ENCODE results near the gene ADARB2. TPM values are rescaled to one million over a fixed set of nuclear protein-coding genes. Genes with fewer than 3 reads are reported as not detected.
"Not testable (repeated sequence)": the region's sequence is repeated elsewhere in the genome, so short reads cannot be mapped to it uniquely, and the experiment has no call there.

The ADARB2 gene
- total RNA-seq, 3 donors from 2014 or later, result 0.03 to 0.05 TPM; not detected in 1

GRCh38 chr10:1360558-1361164 lies 376.7 kb downstream of the ADARB2 start:
- H3K4me1 Mint-ChIP-seq (ENCODE audit: low read depth), result peaks cover 13% of the 10 kb centered on the region
- H3K27me3 Mint-ChIP-seq (ENCODE audit: low read depth), result peaks cover 18% of the 10 kb centered on the region
- DNase-seq (no peak), ATAC-seq (no peak)
- no peaks in the 10 kb centered on the region for H3K36me3 Mint-ChIP-seq (ENCODE audit: insufficient read depth)
- H3K9me3 Mint-ChIP-seq, result no peaks in the 10 kb centered on the region
- no peak overlapping the region for H3K4me3 Mint-ChIP-seq

GRCh38 chr10:1360011-1360557 lies 377.2 kb downstream of the ADARB2 start:
- Mint-ChIP-seq H3K4me3 (no peak overlapping the region), H3K4me1 (ENCODE audit: low read depth) (peaks cover 13% of the 10 kb centered on the region), H3K36me3 (ENCODE audit: insufficient read depth) (no peaks in the 10 kb centered on the region), H3K27me3 (ENCODE audit: low read depth) (peaks cover 14% of the 10 kb centered on the region), H3K9me3 (no peaks in the 10 kb centered on the region)
- DNase-seq (no peak), ATAC-seq (no peak)

- Mint-ChIP-seq H3K4me1 (ENCODE audit: low read depth) (peaks cover 13% of the 10 kb centered on the region), H3K27me3 (ENCODE audit: low read depth) (peaks cover 12% of the 10 kb centered on the region), H3K4me3 (peak overlapping the region; percentile 4), H3K9me3 (no peaks in the 10 kb centered on the region), H3K36me3 (ENCODE audit: insufficient read depth) (no peaks in the 10 kb centered on the region)
- DNase-seq (no peak), ATAC-seq (peak in 1 of 2 donors; percentile 9)
Measured at GRCh38 chr10:1359626-1359955, 377.7 kb downstream of the ADARB2 start.

- DNase-seq (no peak), ATAC-seq (peak; percentile 32 to 77)
- Mint-ChIP-seq H3K4me3 (peak overlapping the region; percentile 4), H3K9me3 (no peaks in the 10 kb centered on the region), H3K27me3 (ENCODE audit: low read depth) (peaks cover 12% of the 10 kb centered on the region), H3K36me3 (ENCODE audit: insufficient read depth) (no peaks in the 10 kb centered on the region), H3K4me1 (ENCODE audit: low read depth) (peaks cover 13% of the 10 kb centered on the region)
Measured at GRCh38 chr10:1358860-1359625, 378.3 kb downstream of the ADARB2 start.

- ATAC-seq, result no peak
- no peaks in the 10 kb centered on the region for H3K36me3 Mint-ChIP-seq (ENCODE audit: insufficient read depth)
- no peak for DNase-seq
- no peak overlapping the region for H3K4me3 Mint-ChIP-seq
- H3K9me3 Mint-ChIP-seq, result no peaks in the 10 kb centered on the region
- H3K4me1 Mint-ChIP-seq (ENCODE audit: low read depth), result peaks cover 13% of the 10 kb centered on the region
- peaks cover 12% of the 10 kb centered on the region for H3K27me3 Mint-ChIP-seq (ENCODE audit: low read depth)
Measured at GRCh38 chr10:1358147-1358546, 379.2 kb downstream of the ADARB2 start.

GRCh38 chr10:1356349-1356748 lies 381.0 kb downstream of the ADARB2 start:
- Mint-ChIP-seq H3K9me3 (no peaks in the 10 kb centered on the region), H3K36me3 (ENCODE audit: insufficient read depth) (no peaks in the 10 kb centered on the region), H3K4me1 (ENCODE audit: low read depth) (peaks cover 13% of the 10 kb centered on the region), H3K4me3 (no peak overlapping the region), H3K27me3 (ENCODE audit: low read depth) (peaks cover 9% of the 10 kb centered on the region)
- DNase-seq (no peak), ATAC-seq (no peak)

GRCh38 chr10:1354809-1355710 lies 382.3 kb downstream of the ADARB2 start:
- peaks cover 9% of the 10 kb centered on the region for H3K27me3 Mint-ChIP-seq (ENCODE audit: low read depth)
- peaks cover 13% of the 10 kb centered on the region for H3K4me1 Mint-ChIP-seq (ENCODE audit: low read depth)
- H3K4me3 Mint-ChIP-seq, result no peak overlapping the region
- no peak for ATAC-seq
- no peaks in the 10 kb centered on the region for H3K36me3 Mint-ChIP-seq (ENCODE audit: insufficient read depth)
- no peak for DNase-seq
- no peaks in the 10 kb centered on the region for H3K9me3 Mint-ChIP-seq

- DNase-seq; H3K9me3 Mint-ChIP-seq; H3K4me3 Mint-ChIP-seq; H3K27me3 Mint-ChIP-seq (ENCODE audit: low read depth); ATAC-seq; H3K36me3 Mint-ChIP-seq (ENCODE audit: insufficient read depth); H3K4me1 Mint-ChIP-seq (ENCODE audit: low read depth): not testable (repeated sequence)
Measured at GRCh38 chr10:1352296-1352695, 385.0 kb downstream of the ADARB2 start.

GRCh38 chr10:1348773-1349050 lies 388.6 kb downstream of the ADARB2 start:
- Mint-ChIP-seq H3K4me1 (ENCODE audit: low read depth) (no peaks in the 10 kb centered on the region), H3K4me3 (no peak overlapping the region), H3K9me3 (no peaks in the 10 kb centered on the region), H3K27me3 (ENCODE audit: low read depth) (peaks cover 3% of the 10 kb centered on the region), H3K36me3 (ENCODE audit: insufficient read depth) (no peaks in the 10 kb centered on the region)
- ATAC-seq (no peak), DNase-seq (no peak)

- H3K9me3 Mint-ChIP-seq, result no peaks in the 10 kb centered on the region
- H3K4me3 Mint-ChIP-seq, result no peak overlapping the region
- H3K27me3 Mint-ChIP-seq (ENCODE audit: low read depth), result peaks cover 5% of the 10 kb centered on the region
- ATAC-seq (peak in 1 of 2 donors; percentile 14), DNase-seq (no peak)
- no peaks in the 10 kb centered on the region for H3K36me3 Mint-ChIP-seq (ENCODE audit: insufficient read depth)
- no peaks in the 10 kb centered on the region for H3K4me1 Mint-ChIP-seq (ENCODE audit: low read depth)
Measured at GRCh38 chr10:1347962-1348772, 389.2 kb downstream of the ADARB2 start.

- H3K36me3 Mint-ChIP-seq (ENCODE audit: insufficient read depth), result no peaks in the 10 kb centered on the region
Measured at GRCh38 chr10:1347525-1347924, 389.8 kb downstream of the ADARB2 start.

GRCh38 chr10:1346201-1346600 lies 391.1 kb downstream of the ADARB2 start:
- no peak for ATAC-seq
- H3K4me3 Mint-ChIP-seq, result no peak overlapping the region

More at GRCh38 chr10:1347525-1347924, 389.8 kb downstream of the ADARB2 start:
- Mint-ChIP-seq H3K4me3 (no peak overlapping the region), H3K9me3 (no peaks in the 10 kb centered on the region), H3K4me1 (ENCODE audit: low read depth) (no peaks in the 10 kb centered on the region), H3K27me3 (ENCODE audit: low read depth) (peaks cover 5% of the 10 kb centered on the region)
- no peak for DNase-seq
- no peak for ATAC-seq

GRCh38 chr10:1345368-1345767 lies 392.0 kb downstream of the ADARB2 start:
- H3K27me3 Mint-ChIP-seq (ENCODE audit: low read depth), result peaks cover 5% of the 10 kb centered on the region
- no peaks in the 10 kb centered on the region for H3K36me3 Mint-ChIP-seq (ENCODE audit: insufficient read depth)
- ATAC-seq, result no peak
- DNase-seq, result no peak
- no peaks in the 10 kb centered on the region for H3K9me3 Mint-ChIP-seq
- H3K4me3 Mint-ChIP-seq, result no peak overlapping the region
- H3K4me1 Mint-ChIP-seq (ENCODE audit: low read depth), result no peaks in the 10 kb centered on the region

More at GRCh38 chr10:1346201-1346600, 391.1 kb downstream of the ADARB2 start:
- Mint-ChIP-seq H3K27me3 (ENCODE audit: low read depth) (peaks cover 5% of the 10 kb centered on the region), H3K36me3 (ENCODE audit: insufficient read depth) (no peaks in the 10 kb centered on the region), H3K9me3 (no peaks in the 10 kb centered on the region), H3K4me1 (ENCODE audit: low read depth) (no peaks in the 10 kb centered on the region)
- no peak for DNase-seq

- no peak for ATAC-seq
- no peak for DNase-seq
Measured at GRCh38 chr10:1344846-1345245, 392.5 kb downstream of the ADARB2 start.

More at GRCh38 chr10:1344846-1345245, 392.5 kb downstream of the ADARB2 start:
- H3K4me3 Mint-ChIP-seq, result no peak overlapping the region
- H3K4me1 Mint-ChIP-seq (ENCODE audit: low read depth), result no peaks in the 10 kb centered on the region
- H3K36me3 Mint-ChIP-seq (ENCODE audit: insufficient read depth), result no peaks in the 10 kb centered on the region
- H3K27me3 Mint-ChIP-seq (ENCODE audit: low read depth), result peaks cover 5% of the 10 kb centered on the region
- H3K9me3 Mint-ChIP-seq, result no peaks in the 10 kb centered on the region
